ENCODE measurements around the gene ARNT2. TPM values are rescaled to one million over a fixed set of nuclear protein-coding genes. Genes with fewer than 3 reads are reported as not detected.

The ARNT2 gene
- polyA plus RNA-seq, 3 donors: 58.3 to 63.3 (median 59.3) TPM

DNA sequence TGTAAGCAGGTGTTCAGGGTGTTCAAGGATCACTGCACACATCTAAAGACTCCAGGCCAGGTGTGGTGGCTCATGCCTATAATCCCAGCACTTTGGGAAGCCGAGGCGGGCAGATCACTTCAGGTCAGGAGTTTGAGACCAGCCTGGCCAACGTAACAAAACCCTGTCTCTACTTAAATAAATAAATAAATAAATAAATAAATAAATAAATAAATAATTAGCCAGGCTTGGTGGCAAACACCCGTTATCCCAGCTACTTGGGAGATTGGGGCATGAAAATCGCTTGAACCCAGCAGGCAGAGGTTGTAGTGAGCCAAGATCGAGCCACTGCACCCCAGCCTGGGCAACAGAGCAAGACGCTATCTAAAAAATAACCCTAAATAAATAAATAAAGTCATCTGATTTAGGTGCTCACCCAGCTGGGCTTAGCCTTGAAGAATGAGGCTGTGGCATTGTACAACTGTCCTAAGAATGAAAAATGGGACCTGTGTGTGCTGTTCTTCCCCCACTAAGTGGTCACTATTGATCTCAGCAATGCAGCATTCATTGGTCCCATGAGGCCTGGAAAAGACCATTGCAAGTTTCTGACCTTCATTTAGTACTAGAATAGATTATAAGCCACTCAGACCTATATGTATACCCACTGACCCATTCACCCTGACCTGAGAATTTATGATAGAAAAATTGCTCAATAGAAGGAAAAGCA lies 208.1 kb downstream of the ARNT2 start:
- DNase-seq (ENCODE audit: extremely low read depth in 1 of 11, low read depth in 9 of 11, low spot score in 4 of 11): no peak

DNA sequence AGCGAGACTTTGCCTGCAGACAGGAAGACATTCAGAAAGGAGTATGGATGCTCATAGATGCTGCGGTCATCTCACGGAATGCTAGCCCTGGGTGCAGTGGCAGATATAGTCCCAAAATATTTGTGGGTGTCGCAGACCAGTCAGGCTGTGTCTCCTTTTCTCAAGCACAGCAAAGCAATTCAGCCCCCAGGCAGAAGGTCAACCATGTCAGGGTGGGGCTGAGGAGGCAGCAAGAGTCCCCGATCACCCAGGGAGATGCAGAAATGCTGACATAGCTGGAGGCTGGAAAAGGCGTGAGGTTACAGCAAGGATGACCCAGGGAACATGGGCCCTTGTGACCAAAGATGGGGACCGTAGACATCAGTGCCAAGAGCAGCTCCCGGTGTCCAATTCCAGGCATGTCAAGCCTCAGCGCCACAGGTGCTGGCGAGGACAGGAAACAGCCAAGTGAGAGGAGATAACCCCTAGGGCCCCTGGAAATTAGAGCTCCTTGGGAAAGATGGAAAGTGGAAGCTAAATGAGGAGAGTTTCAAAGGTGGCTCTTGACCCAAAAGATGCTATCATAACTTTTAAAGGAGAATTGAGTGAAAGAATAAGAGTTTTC lies 209.7 kb downstream of the ARNT2 start:
- no peak for DNase-seq (ENCODE audit: extremely low read depth in 1 of 11, low read depth in 9 of 11, low spot score in 4 of 11)

DNA sequence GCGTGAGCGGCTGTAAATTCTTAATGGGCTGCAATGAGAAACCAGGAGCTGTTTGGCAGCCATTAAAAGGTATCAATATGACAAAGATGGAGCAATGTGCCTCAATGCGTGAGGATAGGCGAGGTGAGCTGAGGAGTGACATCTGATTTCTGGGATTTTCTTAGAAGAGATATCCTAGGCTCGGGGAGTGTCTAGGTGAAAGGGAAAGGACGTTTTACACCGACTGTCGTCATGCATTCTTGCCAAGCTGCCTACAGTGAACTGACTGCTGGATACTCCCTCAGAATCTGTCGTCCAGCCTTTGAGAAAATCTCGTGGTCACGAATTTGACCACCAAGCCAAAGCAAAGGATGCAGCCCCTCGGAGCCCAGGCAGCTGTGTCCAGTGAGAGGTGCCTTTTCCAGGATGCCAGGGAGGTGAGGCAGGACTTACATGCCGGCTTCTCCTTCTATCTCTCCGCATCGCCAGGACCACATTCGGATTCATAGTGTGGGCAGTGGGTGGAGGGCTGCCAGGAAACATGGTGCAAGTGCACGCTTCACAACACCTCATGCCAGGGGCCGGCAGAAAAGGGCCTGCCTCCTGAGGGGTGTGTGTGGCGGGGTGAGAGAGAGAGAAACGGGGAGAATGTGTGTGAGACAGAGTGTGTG lies 210.7 kb downstream of the ARNT2 start:
- no peak for DNase-seq (ENCODE audit: extremely low read depth in 1 of 11, low read depth in 9 of 11, low spot score in 4 of 11)

DNA sequence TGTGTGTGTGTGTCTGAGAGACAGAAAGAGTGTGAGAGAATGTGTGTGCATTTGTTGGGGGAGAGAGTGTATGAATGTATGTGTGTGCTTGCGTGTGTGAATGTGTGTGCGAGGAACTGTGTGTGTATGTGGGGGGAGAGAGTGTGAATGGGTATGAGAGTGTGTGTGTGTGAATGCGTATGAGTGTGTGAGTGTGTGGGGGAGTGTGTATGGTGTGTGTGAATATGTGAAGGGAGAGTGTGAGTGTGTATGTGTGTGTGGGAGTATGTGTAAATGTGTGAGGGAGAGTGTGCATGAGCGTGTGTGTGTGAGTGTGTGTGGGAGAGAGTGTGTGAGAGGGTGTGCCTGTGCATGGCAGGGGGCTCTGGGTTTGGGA lies 211.2 kb downstream of the ARNT2 start:
- no peak for DNase-seq (ENCODE audit: extremely low read depth in 1 of 11, low read depth in 9 of 11, low spot score in 4 of 11)

DNA sequence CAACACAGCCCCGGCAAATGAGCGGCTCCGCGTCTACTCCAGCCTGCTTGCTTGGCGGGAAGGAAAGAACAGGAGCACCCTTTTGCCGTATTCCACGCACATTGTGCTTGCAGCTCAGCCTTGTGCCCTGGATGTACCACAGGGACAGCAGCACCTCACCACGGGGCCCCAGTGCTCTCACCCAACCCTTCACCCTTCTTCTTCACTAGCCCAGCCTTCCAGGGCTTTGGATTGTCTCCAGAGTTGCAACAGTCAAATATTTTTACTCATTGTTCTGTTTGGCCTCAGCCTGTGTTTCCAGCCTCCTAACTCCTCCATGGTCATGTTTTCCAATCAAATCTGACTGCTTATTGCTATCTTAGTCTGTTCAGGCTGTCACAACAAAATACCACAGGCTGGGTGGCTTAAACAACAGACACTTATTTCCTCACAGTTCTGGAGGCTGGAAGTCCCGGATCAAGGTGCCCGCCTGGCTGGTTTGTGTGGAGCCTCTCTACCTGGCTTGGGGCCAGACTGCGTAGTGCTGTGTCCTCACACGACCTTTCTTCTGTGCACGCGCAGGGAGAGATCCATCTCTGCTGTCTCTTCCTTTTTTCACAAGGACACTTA lies 211.7 kb downstream of the ARNT2 start:
- no peak for DNase-seq (ENCODE audit: extremely low read depth in 1 of 11, low read depth in 9 of 11, low spot score in 4 of 11)

DNA sequence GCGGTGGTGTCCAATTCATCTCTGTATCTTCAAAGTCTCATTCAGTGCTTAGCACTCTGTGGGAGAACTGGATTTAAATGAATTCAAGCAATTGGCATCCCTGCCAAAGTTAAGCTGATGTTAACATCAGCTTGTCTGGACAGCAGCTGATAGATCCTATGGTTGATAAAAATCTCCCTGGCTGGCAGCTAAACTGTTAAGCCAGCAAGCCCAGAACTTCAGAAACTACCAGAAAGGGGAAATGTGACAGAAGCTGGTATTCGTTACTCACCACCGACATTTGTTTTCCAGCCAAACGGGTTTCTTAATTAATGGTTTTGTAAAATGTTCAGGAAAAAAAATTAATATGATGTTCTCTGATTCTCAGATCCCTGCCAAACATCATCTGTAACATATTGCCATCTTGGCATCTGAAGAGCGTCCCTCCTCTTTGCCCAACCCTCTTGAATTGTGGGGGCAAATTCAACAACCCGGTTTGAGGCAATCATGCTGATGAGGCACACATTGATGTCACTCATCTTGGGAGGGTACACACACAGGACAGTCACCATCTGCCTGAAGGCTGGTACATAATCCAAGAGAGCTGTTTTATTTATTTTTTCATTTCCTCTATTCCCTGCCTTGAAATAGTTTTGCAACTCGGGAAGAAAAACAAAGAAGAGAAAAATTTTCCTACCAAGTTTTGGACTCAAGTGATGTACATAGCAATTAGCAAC lies 214.7 kb downstream of the ARNT2 start:
- no peak for DNase-seq (ENCODE audit: extremely low read depth in 1 of 11, low read depth in 9 of 11, low spot score in 4 of 11)

DNA sequence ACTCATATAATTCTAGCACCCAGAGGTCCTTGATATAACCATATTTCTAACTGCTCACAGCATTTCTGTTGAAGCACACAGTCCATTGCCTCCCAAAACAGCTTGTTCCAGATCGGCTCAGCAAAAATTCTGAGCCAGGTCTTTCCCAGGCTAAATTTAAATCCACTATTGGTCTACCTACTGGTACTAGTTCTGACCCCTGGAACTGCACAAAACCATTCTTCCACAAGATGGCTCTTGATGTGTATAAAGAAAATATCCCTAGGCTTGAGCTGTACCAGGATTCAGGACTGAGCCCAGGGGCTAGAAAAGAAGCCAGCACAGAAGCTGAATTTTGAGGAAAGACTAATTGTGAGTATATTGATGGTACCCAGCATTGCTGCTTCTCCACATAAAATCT lies 215.5 kb downstream of the ARNT2 start:
- DNase-seq (ENCODE audit: extremely low read depth in 1 of 11, low read depth in 9 of 11, low spot score in 4 of 11): no peak

DNA sequence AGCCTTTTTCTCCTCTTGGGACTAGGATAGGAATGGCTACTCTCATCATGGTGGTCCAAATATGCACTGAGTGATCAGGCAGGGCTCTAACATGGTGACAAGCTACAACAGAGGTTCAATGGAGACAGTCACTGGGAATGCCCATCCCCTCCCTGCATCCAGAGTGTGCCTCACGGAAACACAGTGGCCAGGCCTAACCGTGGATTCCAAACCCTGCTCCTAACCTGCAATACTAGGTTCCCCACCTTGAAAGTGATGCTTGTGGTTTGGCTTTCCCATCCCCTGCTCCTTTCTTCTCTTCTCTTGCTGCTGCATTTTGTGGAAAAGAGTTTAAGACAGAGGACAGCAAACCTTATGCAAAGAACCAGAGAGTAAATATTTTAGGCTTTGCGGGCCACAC lies 216.0 kb downstream of the ARNT2 start:
- DNase-seq (ENCODE audit: extremely low read depth in 1 of 11, low read depth in 9 of 11, low spot score in 4 of 11): no peak

DNA sequence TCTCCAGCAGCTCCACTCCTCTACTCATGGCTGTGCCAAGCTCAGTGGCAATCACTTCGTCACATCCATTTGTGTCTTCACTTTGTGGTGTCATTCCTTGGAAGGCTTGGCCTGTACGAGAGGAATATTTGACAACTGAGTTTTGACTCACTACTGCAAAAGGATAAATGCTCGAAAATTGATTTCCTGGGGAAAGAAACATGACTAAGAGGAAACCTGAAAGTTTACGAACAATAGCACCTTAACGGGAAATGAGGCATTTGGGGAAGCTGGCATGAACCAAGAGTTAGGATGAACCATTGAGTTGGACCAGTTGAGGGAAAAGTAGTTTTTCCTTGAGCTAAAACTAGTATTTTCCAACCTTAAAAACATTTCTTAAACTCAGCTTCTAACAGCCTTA lies 216.7 kb downstream of the ARNT2 start:
- DNase-seq (ENCODE audit: extremely low read depth in 1 of 11, low read depth in 9 of 11, low spot score in 4 of 11): no peak

DNA sequence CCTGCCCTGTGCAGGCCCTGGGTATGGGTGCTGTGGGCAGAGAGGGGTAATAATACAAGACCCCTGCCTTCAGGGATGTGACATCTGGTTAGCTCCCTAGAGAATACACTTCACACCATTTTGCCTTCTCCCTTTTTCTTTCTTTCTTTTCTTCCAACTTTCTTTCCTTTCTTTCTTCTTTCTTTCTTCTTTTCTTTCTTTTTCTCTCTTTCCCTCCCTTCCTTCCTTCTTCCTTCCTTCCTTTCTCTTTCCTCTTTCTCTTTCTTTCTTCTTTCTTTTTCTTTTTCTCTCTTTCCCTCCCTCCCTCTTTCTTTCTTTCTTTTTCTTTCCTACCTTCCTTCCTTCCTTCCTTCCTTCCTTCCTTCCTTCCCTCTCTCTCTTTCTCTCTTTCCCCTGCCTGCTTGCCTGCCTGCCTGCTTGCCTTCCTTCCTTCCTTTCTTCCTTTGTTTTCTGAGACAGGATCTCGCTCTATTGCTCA lies 222.5 kb downstream of the ARNT2 start:
- DNase-seq (ENCODE audit: extremely low read depth in 1 of 11, low read depth in 9 of 11, low spot score in 4 of 11): no peak

DNA sequence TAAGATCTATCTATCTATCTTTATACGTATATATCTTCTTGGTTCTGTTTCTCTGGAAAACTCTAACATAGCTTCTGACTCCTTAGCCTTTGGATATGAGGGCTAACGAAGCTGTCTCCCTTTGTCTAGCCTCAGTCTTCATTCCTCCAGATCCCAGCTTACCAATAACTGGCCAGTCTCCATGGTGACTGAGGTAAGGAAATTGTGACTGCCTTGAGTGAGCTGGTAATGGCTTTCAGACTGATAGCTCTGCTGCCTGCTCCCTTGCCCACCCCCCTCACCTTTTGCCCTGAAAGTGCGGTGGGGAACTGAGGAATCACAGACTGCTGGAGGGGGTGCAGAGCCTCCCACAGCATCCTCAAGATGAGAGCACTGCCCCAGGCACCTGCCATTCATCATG lies 225.2 kb downstream of the ARNT2 start:
- DNase-seq (ENCODE audit: extremely low read depth in 1 of 11, low read depth in 9 of 11, low spot score in 4 of 11): no peak

DNA sequence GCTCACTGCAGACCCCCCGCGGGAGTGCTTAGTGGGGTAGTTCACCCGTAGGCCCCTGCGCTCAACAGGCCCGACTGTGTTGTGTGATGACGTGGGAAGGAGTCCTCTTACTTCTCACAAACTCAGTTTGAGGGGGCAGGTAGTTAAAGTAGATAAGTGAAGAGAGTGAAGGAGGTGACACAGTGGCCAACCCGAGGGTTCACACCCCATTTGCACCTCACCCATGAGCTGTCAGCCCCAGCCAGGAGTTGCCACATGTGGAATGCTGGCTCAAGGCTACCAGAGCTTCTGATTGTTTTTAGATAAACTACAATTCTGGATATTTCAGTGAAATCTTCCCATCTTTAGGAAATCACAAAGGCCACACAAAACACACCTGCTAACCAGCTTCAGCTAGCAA lies 226.8 kb downstream of the ARNT2 start:
- no peak for DNase-seq (ENCODE audit: extremely low read depth in 1 of 11, low read depth in 9 of 11, low spot score in 4 of 11)

DNA sequence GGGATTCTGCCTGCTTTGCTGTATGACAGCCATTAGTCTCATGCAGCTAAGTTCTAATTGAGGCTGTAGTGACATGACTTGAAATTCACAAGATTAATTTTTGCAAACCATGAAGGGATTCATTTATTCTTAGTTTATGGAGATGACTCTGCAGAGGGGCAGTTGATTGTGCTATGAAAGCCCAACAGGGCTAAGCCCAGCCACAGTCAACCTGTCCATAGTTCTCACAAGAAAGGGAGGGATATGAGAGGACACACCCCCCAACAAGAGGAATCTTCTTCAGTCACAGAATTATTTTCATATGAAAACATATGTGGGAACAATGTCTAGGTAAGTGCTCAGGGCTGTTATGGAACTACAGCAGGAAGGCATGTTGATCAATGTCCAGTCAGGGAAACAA lies 229.0 kb downstream of the ARNT2 start:
- DNase-seq (ENCODE audit: extremely low read depth in 1 of 11, low read depth in 9 of 11, low spot score in 4 of 11): no peak

DNA sequence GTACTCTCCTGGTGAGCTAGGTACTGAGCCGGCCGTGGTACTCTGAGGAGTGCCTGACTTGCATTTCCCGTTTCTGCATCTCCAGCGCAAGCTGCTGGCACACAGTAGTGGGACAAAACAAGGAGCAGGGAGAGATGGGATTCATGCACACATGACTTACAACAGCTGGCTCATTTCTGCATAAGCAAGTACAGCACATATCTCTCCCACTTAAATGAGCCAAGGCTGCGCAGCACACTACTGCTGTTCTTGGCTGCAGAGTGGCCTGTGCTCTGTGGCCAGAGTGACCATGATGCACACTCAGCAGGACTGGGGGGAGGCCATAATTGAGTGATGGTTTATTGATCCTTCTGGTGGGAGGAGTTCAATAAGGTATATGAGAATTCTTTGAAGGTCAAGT lies 231.8 kb downstream of the ARNT2 start:
- DNase-seq (ENCODE audit: extremely low read depth in 1 of 11, low read depth in 9 of 11, low spot score in 4 of 11): peak in 2 of 11 donors; percentile 10 to 20

DNA sequence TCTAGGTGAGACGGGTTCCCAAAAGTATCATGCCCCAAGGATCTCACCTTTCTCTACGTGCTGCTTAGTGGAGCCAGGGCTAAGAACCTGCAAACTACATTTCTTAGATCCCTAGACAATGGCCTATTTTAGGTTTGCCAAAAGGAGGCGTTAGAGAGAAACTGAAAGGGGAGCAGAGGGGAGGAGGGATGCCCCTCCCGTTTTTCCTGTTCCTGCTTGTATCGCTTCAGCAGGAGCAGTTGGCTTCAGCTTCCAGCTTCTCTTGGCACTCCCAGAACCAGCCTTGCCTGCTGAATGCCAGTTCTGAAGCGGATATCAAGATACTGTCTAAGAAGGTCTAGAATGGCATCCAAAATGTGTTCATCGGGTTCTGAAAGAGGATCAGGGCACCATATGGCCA lies 232.5 kb downstream of the ARNT2 start:
- no peak for DNase-seq (ENCODE audit: extremely low read depth in 1 of 11, low read depth in 9 of 11, low spot score in 4 of 11)

DNA sequence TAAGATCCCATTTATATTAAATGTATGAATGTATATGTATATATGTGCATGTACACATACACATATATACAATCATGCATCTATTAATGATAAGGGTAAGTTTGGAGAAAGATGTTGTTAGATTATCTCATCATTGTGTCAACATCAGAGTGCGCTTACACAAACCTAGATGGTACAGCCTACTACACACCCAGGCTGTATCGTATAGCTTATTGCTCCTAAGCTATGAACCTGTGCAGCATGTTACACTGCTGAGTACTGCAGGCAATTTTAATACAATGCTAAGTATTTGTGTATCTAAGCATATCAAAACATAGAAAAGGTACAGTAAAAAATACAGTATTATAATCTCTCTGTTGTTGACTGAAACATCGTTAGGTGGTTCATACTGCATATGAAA lies 233.6 kb downstream of the ARNT2 start:
- no peak for DNase-seq (ENCODE audit: extremely low read depth in 1 of 11, low read depth in 9 of 11, low spot score in 4 of 11)

DNA sequence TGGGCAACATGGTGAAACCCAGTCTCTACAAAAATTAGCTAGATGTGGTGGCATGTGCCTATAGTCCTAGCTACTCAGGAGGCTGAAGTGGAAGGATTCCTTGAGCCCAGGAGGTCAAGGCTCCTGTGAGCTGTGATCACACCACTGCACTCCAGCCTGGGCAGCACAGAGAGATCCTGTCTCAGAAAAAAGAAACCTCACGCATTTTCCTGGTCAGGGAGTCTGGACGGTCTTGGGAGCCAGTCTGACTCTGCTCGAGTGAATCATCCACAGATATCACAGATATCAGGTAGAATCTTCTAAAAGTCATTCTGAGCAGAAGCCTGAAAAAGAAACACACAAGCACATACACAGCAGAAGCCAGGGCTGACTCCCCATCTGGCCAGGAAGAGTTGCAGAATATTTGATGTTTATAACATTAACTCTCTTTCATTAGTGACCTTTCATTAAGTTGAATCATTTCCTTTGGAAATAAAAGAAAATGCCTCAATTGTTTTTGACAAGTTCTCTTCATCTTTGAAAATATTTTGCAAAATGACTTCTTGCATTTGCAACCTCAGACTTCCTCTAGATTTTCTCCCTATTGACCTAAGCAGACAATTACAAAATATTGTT lies 234.5 kb downstream of the ARNT2 start:
- no peak for DNase-seq (ENCODE audit: extremely low read depth in 1 of 11, low read depth in 9 of 11, low spot score in 4 of 11)

DNA sequence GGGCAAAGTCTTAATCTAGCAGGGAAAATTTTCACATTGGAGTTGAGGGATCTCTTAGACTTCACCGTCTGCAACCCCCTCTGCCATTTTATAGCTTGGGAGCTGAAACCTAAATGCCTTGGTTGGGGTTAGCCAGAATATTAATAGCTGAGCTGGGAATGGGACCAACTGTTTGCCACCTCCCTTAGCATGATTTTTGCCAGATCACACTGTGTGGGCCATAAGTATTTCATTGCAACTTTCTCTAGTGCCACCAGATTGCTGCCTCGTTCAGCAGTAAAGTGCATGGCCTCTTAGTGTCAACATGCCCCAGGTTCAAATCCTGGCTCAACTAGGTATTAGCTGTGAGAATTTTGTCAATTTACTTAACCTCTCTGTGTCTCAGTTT lies 235.0 kb downstream of the ARNT2 start:
- DNase-seq (ENCODE audit: extremely low read depth in 1 of 11, low read depth in 9 of 11, low spot score in 4 of 11): no peak

DNA sequence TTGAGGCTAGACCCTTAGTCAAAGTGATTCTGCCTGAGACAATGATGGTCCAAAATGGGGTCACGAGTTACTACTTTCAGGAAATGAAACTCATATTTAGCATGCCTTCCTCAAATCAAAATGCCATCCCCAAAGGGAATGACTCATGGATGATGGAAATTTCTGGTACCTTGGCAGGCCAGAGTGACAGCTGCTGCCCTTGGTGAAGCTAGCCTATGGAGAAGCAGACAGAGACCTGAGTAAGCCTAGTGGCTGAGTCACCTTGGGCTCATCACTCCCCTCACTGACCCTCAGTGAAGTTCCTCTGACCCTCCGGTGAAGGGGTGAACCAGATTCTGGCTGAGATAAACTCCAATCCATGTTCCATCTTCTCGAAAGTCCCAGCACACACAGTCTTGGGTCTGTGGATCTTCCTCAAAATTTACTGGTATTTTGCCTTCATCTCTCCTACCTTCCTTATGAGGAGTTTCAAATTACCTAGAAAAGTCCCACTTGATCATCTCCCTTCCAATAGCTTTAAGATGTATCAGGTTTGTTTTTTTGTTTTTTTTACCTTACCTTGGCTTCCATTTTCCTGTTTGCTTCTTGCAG lies 236.4 kb downstream of the ARNT2 start:
- DNase-seq (ENCODE audit: extremely low read depth in 1 of 11, low read depth in 9 of 11, low spot score in 4 of 11): no peak

All from renal cortex interstitium (tissue), 11 donors.